Measurements from ENCODE around the gene SYT1. TPM values are rescaled to one million over a fixed set of nuclear protein-coding genes. Genes with fewer than 3 reads are reported as not detected.

The SYT1 gene
- total RNA-seq, 2 donors from 2014 or later, result 2.0 to 2.6 TPM

GRCh38 chr12:78887444-78887843, 22.9 kb downstream of the SYT1 start:
- no peak for DNase-seq (ENCODE audit: low spot score)
- intact Hi-C loops (cut with DNase I), result no loop called here

- intact Hi-C loops (cut with DNase I), result no loop called here
Measured at GRCh38 chr12:78888568-78888967, 24.0 kb downstream of the SYT1 start.

GRCh38 chr12:78891646-78892353, 27.2 kb downstream of the SYT1 start:
- intact Hi-C loops (cut with DNase I), result no loop called here
- no peak for DNase-seq (ENCODE audit: low spot score)

More at GRCh38 chr12:78888568-78888967, 24.0 kb downstream of the SYT1 start:
- DNase-seq (ENCODE audit: low spot score), result no peak

GRCh38 chr12:78898416-78898815, 33.8 kb downstream of the SYT1 start:
- DNase-seq (ENCODE audit: low spot score), result no peak
- intact Hi-C loops (cut with DNase I), result no loop called here

GRCh38 chr12:78914859-78915331, 50.3 kb downstream of the SYT1 start:
- intact Hi-C loops (cut with DNase I), result no loop called here
- DNase-seq (ENCODE audit: low spot score), result no peak

GRCh38 chr12:78916845-78917480, 52.4 kb downstream of the SYT1 start:
- no peak for DNase-seq (ENCODE audit: low spot score)
- intact Hi-C loops (cut with DNase I), result no loop called here

GRCh38 chr12:78917513-78917912, 52.9 kb downstream of the SYT1 start:
- intact Hi-C loops (cut with DNase I), result no loop called here
- no peak for DNase-seq (ENCODE audit: low spot score)

- DNase-seq (ENCODE audit: low spot score), result no peak
- intact Hi-C loops (cut with DNase I), result no loop called here
Measured at GRCh38 chr12:78918268-78918667, 53.7 kb downstream of the SYT1 start.

- intact Hi-C loops (cut with DNase I), result no loop called here
- no peak for DNase-seq (ENCODE audit: low spot score)
Measured at GRCh38 chr12:78928200-78929074, 63.9 kb downstream of the SYT1 start.

- intact Hi-C loops (cut with DNase I), result no loop called here
- no peak for DNase-seq (ENCODE audit: low spot score)
Measured at GRCh38 chr12:78929075-78929418, 64.5 kb downstream of the SYT1 start.

GRCh38 chr12:78931466-78931990, 67.0 kb downstream of the SYT1 start:
- intact Hi-C loops (cut with DNase I), result no loop called here

GRCh38 chr12:78933014-78933413, 68.4 kb downstream of the SYT1 start:
- intact Hi-C loops (cut with DNase I), result no loop called here

More at GRCh38 chr12:78931466-78931990, 67.0 kb downstream of the SYT1 start:
- DNase-seq (ENCODE audit: low spot score), result no peak

GRCh38 chr12:78938341-78939084, 73.9 kb downstream of the SYT1 start:
- DNase-seq (ENCODE audit: low spot score), result no peak
- intact Hi-C loops (cut with DNase I), result no loop called here

More at GRCh38 chr12:78933014-78933413, 68.4 kb downstream of the SYT1 start:
- DNase-seq (ENCODE audit: low spot score), result no peak

GRCh38 chr12:78949532-78949931, 85.0 kb downstream of the SYT1 start:
- DNase-seq (ENCODE audit: low spot score), result no peak
- intact Hi-C loops (cut with DNase I), result no loop called here

- DNase-seq (ENCODE audit: low spot score), result no peak
- intact Hi-C loops (cut with DNase I), result no loop called here
Measured at GRCh38 chr12:78951803-78952551, 87.4 kb downstream of the SYT1 start.

- no peak for DNase-seq (ENCODE audit: low spot score)
- intact Hi-C loops (cut with DNase I), result no loop called here
Measured at GRCh38 chr12:78952552-78952929, 88.0 kb downstream of the SYT1 start.

- no peak for DNase-seq (ENCODE audit: low spot score)
- intact Hi-C loops (cut with DNase I), result no loop called here
Measured at GRCh38 chr12:78958941-78959340, 94.4 kb downstream of the SYT1 start.

- no peak for DNase-seq (ENCODE audit: low spot score)
- intact Hi-C loops (cut with DNase I), result no loop called here
Measured at GRCh38 chr12:78959556-78959955, 95.0 kb downstream of the SYT1 start.

Measured in posterior vena cava (tissue), 2 donors.